Breast epithelium (tissue), 3 donors: ENCODE data around the gene SPTBN1.

Experiments used
- CTCF ChIP-seq, 3 donors: fragments of 450-650 bp; IDR thresholded peaks; one replicate each; pipeline ENCODE4 v1.5.1; 2016 to 2017; ENCODE audit warnings: antibody characterized with exemption in 3 of 3, mild to moderate bottlenecking in 3 of 3, moderate library complexity in 3 of 3
- POLR2A ChIP-seq: fragments of 450-650 bp; IDR thresholded peaks from one replicate; pipeline ENCODE4 v1.6.1; 2016; ENCODE audit warnings: antibody characterized with exemption, mild to moderate bottlenecking, moderate library complexity
- POLR2AphosphoS5 ChIP-seq, 3 donors: sonication (generic); formaldehyde crosslinking; IDR thresholded peaks; one replicate each; pipeline ENCODE4 v1.6.1; 2017; ENCODE audit warnings: antibody characterized with exemption in 3 of 3

GRCh38 chr2:54603357-54603756, 147.2 kb downstream of the SPTBN1 start:
- TF ChIP-seq CTCF (IDR thresholded peaks at IDR 0.05) (no peak), POLR2A (no peak), POLR2AphosphoS5 (IDR thresholded peaks at IDR 0.05) (peak in 1 of 3 donors; percentile 22)
